GM18507 (cell line): Measurements from ENCODE around the gene APBA1.

ENCODE experiments used
- DNase-seq: peaks from one replicate; pipeline ENCODE4 v3.0.0; 2011; ENCODE audit warnings: low read depth; ENCODE audit not compliant: insufficient read length; ENCODE audit errors: extremely low spot score
- FAIRE-seq: peaks from 2 replicates; lab custom pipeline; 2011; peaks lifted over from hg19 to GRCh38; lab: Jason Lieb, UNC

The APBA1 gene

GRCh38 chr9:69499407-69499806 is 172.8 kb downstream of the APBA1 start:
- DNase-seq = no peak

GRCh38 chr9:69498470-69498869 is 173.7 kb downstream of the APBA1 start:
- DNase-seq (no peak), FAIRE-seq (no peak)

More at GRCh38 chr9:69499407-69499806, 172.8 kb downstream of the APBA1 start:
- no peak for FAIRE-seq

GRCh38 chr9:69497816-69498215 is 174.4 kb downstream of the APBA1 start:
- DNase-seq = no peak
- FAIRE-seq = no peak

- DNase-seq (no peak), FAIRE-seq (no peak)
Observed at GRCh38 chr9:69496846-69497450, 175.2 kb downstream of the APBA1 start.

GRCh38 chr9:69495296-69495695 is 176.9 kb downstream of the APBA1 start:
- DNase-seq (no peak), FAIRE-seq (no peak)

GRCh38 chr9:69494763-69495162 is 177.4 kb downstream of the APBA1 start:
- FAIRE-seq (no peak), DNase-seq (no peak)

- DNase-seq = no peak
- FAIRE-seq = no peak
Observed at GRCh38 chr9:69494208-69494607, 178.0 kb downstream of the APBA1 start.

- DNase-seq (no peak), FAIRE-seq (no peak)
Observed at GRCh38 chr9:69486498-69486897, 185.7 kb downstream of the APBA1 start.

GRCh38 chr9:69485466-69485865 is 186.7 kb downstream of the APBA1 start:
- DNase-seq (no peak), FAIRE-seq (no peak)

GRCh38 chr9:69483886-69484422 is 188.2 kb downstream of the APBA1 start:
- FAIRE-seq = no peak
- DNase-seq = no peak

- no peak for FAIRE-seq
Observed at GRCh38 chr9:69476797-69477196, 195.4 kb downstream of the APBA1 start.

GRCh38 chr9:69476016-69476415 is 196.2 kb downstream of the APBA1 start:
- no peak for FAIRE-seq
- peak; percentile 5 for DNase-seq

More at GRCh38 chr9:69476797-69477196, 195.4 kb downstream of the APBA1 start:
- no peak for DNase-seq

GRCh38 chr9:69474821-69475220 is 197.3 kb downstream of the APBA1 start:
- DNase-seq (no peak), FAIRE-seq (no peak)

GRCh38 chr9:69472101-69472620 is 200.0 kb downstream of the APBA1 start:
- no peak for DNase-seq
- no peak for FAIRE-seq

- no peak for FAIRE-seq
- no peak for DNase-seq
Observed at GRCh38 chr9:69471433-69471832, 200.7 kb downstream of the APBA1 start.

GRCh38 chr9:69470186-69470977 is 201.8 kb downstream of the APBA1 start:
- DNase-seq = no peak
- no peak for FAIRE-seq

GRCh38 chr9:69469136-69469535 is 203.0 kb downstream of the APBA1 start:
- no peak for DNase-seq
- no peak for FAIRE-seq

- no peak for FAIRE-seq
Observed at GRCh38 chr9:69468380-69468779, 203.8 kb downstream of the APBA1 start.

GRCh38 chr9:69466151-69466550 is 206.0 kb downstream of the APBA1 start:
- DNase-seq = no peak
- no peak for FAIRE-seq

More at GRCh38 chr9:69468380-69468779, 203.8 kb downstream of the APBA1 start:
- no peak for DNase-seq

GRCh38 chr9:69465473-69465872 is 206.7 kb downstream of the APBA1 start:
- DNase-seq (no peak), FAIRE-seq (no peak)
